ENCODE measurements around the gene NCAN. TPM values are rescaled to one million over a fixed set of nuclear protein-coding genes. Genes with fewer than 3 reads are reported as not detected.

The NCAN gene
- total and polyA plus RNA-seq, 9 of the 15 experiments (the other 6 are each of a cell fraction or from before 2014, with no cell fraction given): 0.04 TPM; not detected in 8

DNA sequence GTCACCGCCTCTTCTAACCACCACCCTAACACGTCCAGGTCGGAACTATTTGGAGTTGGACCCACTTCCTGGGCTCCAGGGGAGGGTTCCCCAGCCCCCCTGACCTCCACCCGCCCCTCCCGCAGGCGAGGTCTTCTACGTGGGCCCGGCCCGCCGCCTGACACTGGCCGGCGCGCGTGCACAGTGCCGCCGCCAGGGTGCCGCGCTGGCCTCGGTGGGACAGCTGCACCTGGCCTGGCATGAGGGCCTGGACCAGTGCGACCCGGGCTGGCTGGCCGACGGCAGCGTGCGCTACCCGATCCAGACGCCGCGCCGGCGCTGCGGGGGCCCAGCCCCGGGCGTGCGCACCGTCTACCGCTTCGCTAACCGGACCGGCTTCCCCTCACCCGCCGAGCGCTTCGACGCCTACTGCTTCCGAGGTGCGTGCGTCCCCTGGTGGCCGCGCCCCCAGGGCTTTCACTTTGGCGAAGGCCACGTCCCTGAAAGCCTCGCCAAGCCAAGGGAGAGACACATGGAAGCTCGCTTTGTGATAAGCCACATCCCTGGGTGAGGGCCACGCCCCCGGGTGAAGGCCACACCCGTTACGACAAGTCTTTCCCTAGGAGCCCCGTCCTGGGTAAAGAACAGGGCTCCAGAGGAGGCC is 13.2 kb downstream of the NCAN start (continued):
- peak; percentile 22; the same call in 1 of the 2 replicates for TF ChIP-seq HCFC1 (IDR thresholded peaks at IDR 0.05; ENCODE audit: low read depth, low read length)
- TF ChIP-seq, protein P1, sequence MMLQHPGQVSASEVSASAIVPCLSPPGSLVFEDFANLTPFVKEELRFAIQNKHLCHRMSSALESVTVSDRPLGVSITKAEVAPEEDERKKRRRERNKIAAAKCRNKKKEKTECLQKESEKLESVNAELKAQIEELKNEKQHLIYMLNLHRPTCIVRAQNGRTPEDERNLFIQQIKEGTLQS (IDR thresholded peaks at IDR 0.05): no peak
- TF ChIP-seq, protein P1 (CRISPR knock-in tag; conservative IDR thresholded peaks at IDR 0.05): peak; percentile 77; the same call in 1 of the 2 replicates
- TF ChIP-seq ETV6 (IDR thresholded peaks at IDR 0.05; ENCODE audit: borderline replicate concordance in 1 of 2, low read depth in 2 of 2, low read length in 1 of 2): no peak
- peak; percentile 96; the same call in 1 of the 2 replicates for TF ChIP-seq ETV6 (CRISPR knock-in tag; IDR thresholded peaks at IDR 0.05; ENCODE audit: borderline replicate concordance)
- 0 out of 2 replicates have a peak, but pooled peaks have one; percentile 36 for TF ChIP-seq LCOR (CRISPR knock-in tag; IDR thresholded peaks at IDR 0.05)
- TF ChIP-seq RUNX1 (IDR thresholded peaks at IDR 0.05; ENCODE audit: low read depth): peak; percentile 55; the same call in 1 of the 2 replicates
- TF ChIP-seq, protein P2, sequence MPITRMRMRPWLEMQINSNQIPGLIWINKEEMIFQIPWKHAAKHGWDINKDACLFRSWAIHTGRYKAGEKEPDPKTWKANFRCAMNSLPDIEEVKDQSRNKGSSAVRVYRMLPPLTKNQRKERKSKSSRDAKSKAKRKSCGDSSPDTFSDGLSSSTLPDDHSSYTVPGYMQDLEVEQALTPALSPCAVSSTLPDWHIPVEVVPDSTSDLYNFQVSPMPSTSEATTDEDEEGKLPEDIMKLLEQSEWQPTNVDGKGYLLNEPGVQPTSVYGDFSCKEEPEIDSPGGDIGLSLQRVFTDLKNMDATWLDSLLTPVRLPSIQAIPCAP (CRISPR knock-in tag; IDR thresholded peaks at IDR 0.05; ENCODE audit: borderline replicate concordance): peak; percentile 36; the same call in 1 of the 2 replicates
- TF ChIP-seq ZBTB17 (CRISPR knock-in tag; IDR thresholded peaks at IDR 0.05): peak; percentile 64; the same call in 1 of the 2 replicates
- no peak; the same call in 1 of the 2 replicates for TF ChIP-seq ZNF175 (CRISPR knock-in tag; IDR thresholded peaks at IDR 0.05; ENCODE audit: low read depth)
- TF ChIP-seq ZNF785 (CRISPR knock-in tag; IDR thresholded peaks at IDR 0.05): no peak
- peak; percentile 72 for TF ChIP-seq KLF13 (tag; IDR thresholded peaks at IDR 0.05; ENCODE audit: borderline replicate concordance, low read depth)
- no peak for TF ChIP-seq FOXA1 (IDR thresholded peaks at IDR 0.05; ENCODE audit: borderline replicate concordance)
- TF ChIP-seq, protein P3, sequence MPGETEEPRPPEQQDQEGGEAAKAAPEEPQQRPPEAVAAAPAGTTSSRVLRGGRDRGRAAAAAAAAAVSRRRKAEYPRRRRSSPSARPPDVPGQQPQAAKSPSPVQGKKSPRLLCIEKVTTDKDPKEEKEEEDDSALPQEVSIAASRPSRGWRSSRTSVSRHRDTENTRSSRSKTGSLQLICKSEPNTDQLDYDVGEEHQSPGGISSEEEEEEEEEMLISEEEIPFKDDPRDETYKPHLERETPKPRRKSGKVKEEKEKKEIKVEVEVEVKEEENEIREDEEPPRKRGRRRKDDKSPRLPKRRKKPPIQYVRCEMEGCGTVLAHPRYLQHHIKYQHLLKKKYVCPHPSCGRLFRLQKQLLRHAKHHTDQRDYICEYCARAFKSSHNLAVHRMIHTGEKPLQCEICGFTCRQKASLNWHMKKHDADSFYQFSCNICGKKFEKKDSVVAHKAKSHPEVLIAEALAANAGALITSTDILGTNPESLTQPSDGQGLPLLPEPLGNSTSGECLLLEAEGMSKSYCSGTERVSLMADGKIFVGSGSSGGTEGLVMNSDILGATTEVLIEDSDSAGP (CRISPR knock-in tag; IDR thresholded peaks at IDR 0.05): peak; percentile 69; the same call in 1 of the 2 replicates
- peak; percentile 74; the same call in 1 of the 2 replicates for TF ChIP-seq TOE1 (IDR thresholded peaks at IDR 0.05; ENCODE audit: borderline replicate concordance)
- peak; percentile 96 for TF ChIP-seq TOE1 (CRISPR knock-in tag; IDR thresholded peaks at IDR 0.05; ENCODE audit: borderline replicate concordance, low read depth)
- peak; percentile 82; the same call in 1 of the 2 replicates for TF ChIP-seq ZNF282 (CRISPR knock-in tag; IDR thresholded peaks at IDR 0.05)
- no peak for TF ChIP-seq KAT2B (IDR thresholded peaks at IDR 0.05; ENCODE audit: low read depth, low read length)
- no peak for TF ChIP-seq TCF7L2 (IDR thresholded peaks at IDR 0.05; ENCODE audit: low read depth, low read length)
- peak; percentile 38 for TF ChIP-seq HMGN3 (IDR thresholded peaks at IDR 0.05; ENCODE audit: borderline replicate concordance, extremely low read depth, insufficient read length, low read depth, low read length)
- TF ChIP-seq HSF4 (CRISPR knock-in tag; IDR thresholded peaks at IDR 0.05; ENCODE audit: borderline replicate concordance): no peak
- peak; percentile 91 for TF ChIP-seq NCOA6 (IDR thresholded peaks at IDR 0.05)
- no peak for TF ChIP-seq DPF2 (IDR thresholded peaks at IDR 0.05)
- TF ChIP-seq, protein P4, sequence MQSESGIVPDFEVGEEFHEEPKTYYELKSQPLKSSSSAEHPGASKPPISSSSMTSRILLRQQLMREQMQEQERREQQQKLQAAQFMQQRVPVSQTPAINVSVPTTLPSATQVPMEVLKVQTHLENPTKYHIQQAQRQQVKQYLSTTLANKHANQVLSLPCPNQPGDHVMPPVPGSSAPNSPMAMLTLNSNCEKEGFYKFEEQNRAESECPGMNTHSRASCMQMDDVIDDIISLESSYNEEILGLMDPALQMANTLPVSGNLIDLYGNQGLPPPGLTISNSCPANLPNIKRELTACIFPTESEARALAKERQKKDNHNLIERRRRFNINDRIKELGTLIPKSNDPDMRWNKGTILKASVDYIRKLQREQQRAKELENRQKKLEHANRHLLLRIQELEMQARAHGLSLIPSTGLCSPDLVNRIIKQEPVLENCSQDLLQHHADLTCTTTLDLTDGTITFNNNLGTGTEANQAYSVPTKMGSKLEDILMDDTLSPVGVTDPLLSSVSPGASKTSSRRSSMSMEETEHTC (IDR thresholded peaks at IDR 0.05): 0 out of 2 replicates have a peak, but pooled peaks have one; percentile 10

All from K562 (cell line).